ENCODE measurements around the gene ADARB1.

The ADARB1 gene

DNA sequence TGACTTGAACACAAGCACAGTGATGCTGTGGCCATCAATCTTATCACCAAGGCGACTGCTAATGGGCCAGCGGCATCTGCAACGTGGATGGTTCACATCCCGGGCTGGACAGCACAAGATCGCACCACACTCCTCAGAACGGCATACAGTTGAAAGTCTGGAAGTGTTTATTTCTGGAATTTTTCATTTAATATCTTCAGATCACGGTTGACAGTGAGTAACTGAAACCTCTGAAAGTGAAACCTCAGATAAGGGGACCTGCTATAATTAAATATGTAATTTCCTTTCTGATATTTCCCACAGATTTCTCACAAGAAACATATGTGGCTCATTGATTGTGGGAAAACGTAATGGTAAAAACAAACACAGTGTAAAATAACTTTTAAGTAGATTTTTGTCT lies 129.6 kb downstream of the ADARB1 start:
- CTCF ChIA-PET: no interaction called here
- TF ChIP-seq, protein P1, sequence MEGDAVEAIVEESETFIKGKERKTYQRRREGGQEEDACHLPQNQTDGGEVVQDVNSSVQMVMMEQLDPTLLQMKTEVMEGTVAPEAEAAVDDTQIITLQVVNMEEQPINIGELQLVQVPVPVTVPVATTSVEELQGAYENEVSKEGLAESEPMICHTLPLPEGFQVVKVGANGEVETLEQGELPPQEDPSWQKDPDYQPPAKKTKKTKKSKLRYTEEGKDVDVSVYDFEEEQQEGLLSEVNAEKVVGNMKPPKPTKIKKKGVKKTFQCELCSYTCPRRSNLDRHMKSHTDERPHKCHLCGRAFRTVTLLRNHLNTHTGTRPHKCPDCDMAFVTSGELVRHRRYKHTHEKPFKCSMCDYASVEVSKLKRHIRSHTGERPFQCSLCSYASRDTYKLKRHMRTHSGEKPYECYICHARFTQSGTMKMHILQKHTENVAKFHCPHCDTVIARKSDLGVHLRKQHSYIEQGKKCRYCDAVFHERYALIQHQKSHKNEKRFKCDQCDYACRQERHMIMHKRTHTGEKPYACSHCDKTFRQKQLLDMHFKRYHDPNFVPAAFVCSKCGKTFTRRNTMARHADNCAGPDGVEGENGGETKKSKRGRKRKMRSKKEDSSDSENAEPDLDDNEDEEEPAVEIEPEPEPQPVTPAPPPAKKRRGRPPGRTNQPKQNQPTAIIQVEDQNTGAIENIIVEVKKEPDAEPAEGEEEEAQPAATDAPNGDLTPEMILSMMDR (IDR thresholded peaks at IDR 0.05; ENCODE audit: control extremely low read depth, extremely low read depth, low read depth, missing control alignments): no peak
- POLR2A ChIA-PET: no interaction called here
- no peak for DNase-seq (ENCODE audit: extremely low spot score)

DNA sequence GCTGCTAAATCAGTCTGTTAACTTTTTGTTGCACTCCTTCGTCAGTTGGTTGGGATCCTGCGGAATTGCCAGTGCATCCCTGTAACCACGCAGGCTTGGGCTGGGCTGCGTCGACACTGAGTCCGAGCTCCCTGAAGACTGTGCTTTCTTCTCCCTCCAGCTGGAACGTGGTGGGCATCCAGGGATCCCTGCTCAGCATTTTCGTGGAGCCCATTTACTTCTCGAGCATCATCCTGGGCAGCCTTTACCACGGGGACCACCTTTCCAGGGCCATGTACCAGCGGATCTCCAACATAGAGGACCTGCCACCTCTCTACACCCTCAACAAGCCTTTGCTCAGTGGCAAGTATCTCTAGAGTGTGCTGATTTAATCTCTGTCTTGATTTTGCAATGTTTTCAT lies 130.0 kb downstream of the ADARB1 start:
- POLR2A ChIA-PET: no interaction called here
- CTCF ChIA-PET: no interaction called here

DNA sequence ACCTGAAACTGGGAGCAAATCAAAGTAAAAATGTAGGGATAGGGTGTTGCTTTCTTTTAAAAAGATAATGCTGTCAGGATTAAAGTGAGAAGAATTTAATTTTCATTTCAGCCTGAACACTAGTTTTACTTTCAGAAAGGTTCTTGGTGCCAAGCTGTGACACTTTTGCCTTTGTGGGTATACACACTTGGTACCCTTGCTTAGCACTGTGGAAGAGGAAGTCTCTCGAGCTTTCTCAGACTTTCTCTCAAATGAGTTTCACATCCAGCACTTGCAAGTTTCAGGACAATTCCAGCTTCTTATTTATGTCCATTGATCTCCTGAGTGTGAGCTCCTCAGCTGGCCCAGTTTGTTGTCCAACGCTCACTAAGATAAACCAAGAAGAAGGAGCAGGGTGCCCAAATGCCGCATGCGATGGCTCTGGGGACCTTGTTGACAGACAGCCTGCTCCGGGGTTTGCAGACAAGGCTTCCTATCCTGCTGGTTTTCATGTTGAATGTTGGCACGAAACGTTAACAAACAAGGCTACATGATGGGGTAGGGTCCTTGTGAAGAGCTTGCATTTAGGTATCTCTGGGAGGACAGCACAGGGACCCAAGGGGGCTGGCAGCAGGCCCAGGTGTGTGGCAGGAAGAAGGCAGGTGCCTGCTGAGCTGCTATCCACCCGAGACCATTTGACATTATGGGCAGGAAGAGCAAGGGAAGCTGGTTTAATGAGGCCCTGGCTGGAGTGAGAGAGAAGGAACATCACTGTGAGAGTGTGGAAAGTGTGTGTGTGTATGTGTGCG lies 133.7 kb downstream of the ADARB1 start:
- CTCF ChIA-PET: interaction anchor here (1.2 to 3.2 kb wide), 4 partner anchors 16 to 71 kb away, joined by 3 to 10 read pairs (median 4); no protein-coding TSS in a partner anchor

More for the DNA sequence above, 130.0 kb downstream of the ADARB1 start:
- TF ChIP-seq, protein P1 (IDR thresholded peaks at IDR 0.05; ENCODE audit: control extremely low read depth, extremely low read depth, low read depth, missing control alignments): no peak
- DNase-seq (ENCODE audit: extremely low spot score): no peak

DNA sequence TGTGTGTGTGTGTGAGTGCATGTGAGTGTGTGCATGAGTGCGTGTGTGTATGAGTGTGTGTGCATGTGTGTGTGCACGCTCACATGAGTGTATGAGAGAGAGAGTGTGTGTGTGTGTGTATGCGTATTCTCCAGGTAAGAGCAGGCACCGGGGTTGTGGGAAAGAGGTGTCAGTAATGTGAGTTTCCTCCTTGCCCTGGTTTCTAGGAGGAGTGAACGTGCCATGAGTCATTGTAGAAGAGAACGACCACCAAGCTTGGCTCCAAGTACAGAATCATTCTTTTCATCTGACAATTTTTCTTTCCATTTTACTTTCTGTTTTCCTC lies 134.2 kb downstream of the ADARB1 start:
- TF ChIP-seq, protein P1 (IDR thresholded peaks at IDR 0.05; ENCODE audit: control extremely low read depth, extremely low read depth, low read depth, missing control alignments): no peak
- DNase-seq (ENCODE audit: extremely low spot score): no peak
- ChIA-PET POLR2A (no interaction called here), CTCF (interaction anchor here (3.2 kb wide), 1 partner anchor 68 kb away, joined by 10 read pairs; no protein-coding TSS in a partner anchor)

More for the DNA sequence above, 133.7 kb downstream of the ADARB1 start:
- POLR2A ChIA-PET: no interaction called here
- DNase-seq (ENCODE audit: extremely low spot score): no peak
- TF ChIP-seq, protein P1 (IDR thresholded peaks at IDR 0.05; ENCODE audit: control extremely low read depth, extremely low read depth, low read depth, missing control alignments): no peak

DNA sequence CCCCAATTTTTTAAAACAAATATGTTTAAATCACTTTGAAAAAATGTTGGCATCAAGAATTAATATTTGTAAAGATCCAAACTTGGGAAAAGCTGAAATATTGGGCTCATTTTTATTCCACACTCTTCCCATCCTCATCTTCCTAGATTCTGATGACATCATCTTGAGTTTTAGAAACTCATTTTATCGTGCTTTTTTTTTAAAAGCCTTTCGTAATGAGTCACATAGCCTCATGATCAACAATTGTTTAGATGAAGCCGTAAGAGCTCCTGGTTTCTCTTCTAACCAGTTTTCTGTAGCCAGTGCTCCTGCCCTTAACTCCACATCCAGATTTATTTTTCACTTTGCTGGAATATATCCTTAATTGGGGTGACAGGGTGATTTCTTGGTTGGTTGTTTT lies 134.7 kb downstream of the ADARB1 start:
- CTCF ChIA-PET: interaction anchor here (3.2 kb wide), 1 partner anchor 68 kb away, joined by 10 read pairs; no protein-coding TSS in a partner anchor

DNA sequence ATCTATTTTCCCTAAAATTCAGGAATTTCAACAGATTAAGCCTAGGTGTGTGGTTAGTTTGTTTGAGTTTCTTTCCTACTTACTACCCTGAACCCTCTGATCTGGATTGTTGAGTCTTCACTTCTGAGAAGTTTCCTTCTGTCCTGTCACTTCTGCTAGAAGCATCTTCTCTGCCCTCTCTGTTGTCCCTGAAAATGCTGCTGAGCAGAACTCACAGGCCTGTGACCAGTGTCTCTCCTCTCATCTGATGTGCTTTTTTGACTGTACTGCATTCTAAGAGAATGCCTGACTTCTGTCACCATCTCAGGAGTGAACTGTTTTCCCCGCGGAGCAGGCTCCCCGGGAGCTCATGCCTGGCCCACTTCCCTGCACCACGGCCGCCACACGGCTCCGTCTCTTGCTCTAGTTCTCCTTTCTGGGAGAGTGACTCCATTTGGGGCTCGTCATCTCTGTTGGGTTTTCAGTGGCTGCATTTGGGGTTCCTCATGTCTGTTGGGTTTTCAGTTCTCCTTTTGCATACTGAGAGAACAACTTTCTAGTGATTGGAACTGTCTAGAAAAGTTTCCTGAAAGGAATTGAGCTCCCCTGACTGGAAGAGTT lies 135.4 kb downstream of the ADARB1 start:
- TF ChIP-seq, protein P1 (IDR thresholded peaks at IDR 0.05; ENCODE audit: control extremely low read depth, extremely low read depth, low read depth, missing control alignments): no peak
- POLR2A ChIA-PET: no interaction called here
- CTCF ChIA-PET: interaction anchor here (0.9 to 3.2 kb wide), 3 partner anchors 43 to 71 kb away, joined by 3 to 10 read pairs (median 4); no protein-coding TSS in a partner anchor
- peak; percentile 69 for DNase-seq (ENCODE audit: extremely low spot score)

More for the DNA sequence above, 134.7 kb downstream of the ADARB1 start:
- TF ChIP-seq, protein P1 (IDR thresholded peaks at IDR 0.05; ENCODE audit: control extremely low read depth, extremely low read depth, low read depth, missing control alignments): no peak
- DNase-seq (ENCODE audit: extremely low spot score): no peak
- POLR2A ChIA-PET: no interaction called here

All from GM10248 (cell line).